Endodermal cell (in vitro differentiated cells): ENCODE data around the gene MRPS33. TPM values are rescaled to one million over a fixed set of nuclear protein-coding genes. Genes with fewer than 3 reads are reported as not detected.
A peak's percentile ranks its signal among the peaks of the same experiment; 100 is the strongest.

Source experiments
- DNase-seq: peaks from one replicate; pipeline ENCODE4 v3.0.0-alpha.2; 2017
- H3K27ac ChIP-seq: 2 replicates; pipeline ENCODE4 v1.5.1; 2013; ENCODE audit warnings: mild to moderate bottlenecking, low read depth, low read length, moderate library complexity
- H3K27me3 ChIP-seq: 2 replicates; pipeline ENCODE4 v1.6.1; 2013; ENCODE audit warnings: mild to moderate bottlenecking, low read length, moderate library complexity; ENCODE audit not compliant: insufficient read depth, control insufficient read depth, poor library complexity, severe bottlenecking
- H3K36me3 ChIP-seq: 2 replicates; pipeline ENCODE4 v1.7.0; 2013; ENCODE audit warnings: mild to moderate bottlenecking, low read length, moderate library complexity; ENCODE audit not compliant: control insufficient read depth, insufficient read depth
- H3K4me1 ChIP-seq: one replicate; pipeline ENCODE4 v1.7.0; 2013; ENCODE audit warnings: low read length; ENCODE audit not compliant: control insufficient read depth, insufficient read depth
- H3K4me3 ChIP-seq: 2 replicates; pipeline ENCODE4 v1.5.1; 2013; ENCODE audit warnings: mild to moderate bottlenecking, low read length, moderate library complexity
- H3K9ac ChIP-seq: 2 replicates; pipeline ENCODE4 v1.6.1; 2013; ENCODE audit warnings: mild to moderate bottlenecking, low read length, moderate library complexity; ENCODE audit not compliant: poor library complexity, severe bottlenecking; ENCODE audit errors: extremely low read depth
- H3K9me3 ChIP-seq: 2 replicates; pipeline ENCODE4 v1.6.1; 2013; ENCODE audit warnings: mild to moderate bottlenecking, low read length, moderate library complexity; ENCODE audit not compliant: control insufficient read depth
- H3K27ac Mint-ChIP-seq: 2 replicates; pipeline ENCODE4 v1.8.0; 2020; ENCODE audit warnings: mixed read lengths
- H3K27me3 Mint-ChIP-seq: 2 replicates; pipeline ENCODE4 v1.8.0; 2021; ENCODE audit warnings: mild to moderate bottlenecking, mixed read lengths; ENCODE audit not compliant: insufficient read depth
- H3K36me3 Mint-ChIP-seq: 2 replicates; pipeline ENCODE4 v1.8.0; 2020; ENCODE audit warnings: low read depth, mixed read lengths
- H3K4me1 Mint-ChIP-seq: 2 replicates; pipeline ENCODE4 v1.8.0; 2020; ENCODE audit warnings: mixed read lengths
- H3K4me3 Mint-ChIP-seq: 2 replicates; pipeline ENCODE4 v1.8.0; 2020; ENCODE audit warnings: mild to moderate bottlenecking, moderate library complexity, mixed read lengths
- H3K9me3 Mint-ChIP-seq: 2 replicates; pipeline ENCODE4 v1.8.0; 2020; ENCODE audit warnings: mild to moderate bottlenecking, mixed read lengths
- CTCF ChIP-seq: fragments of 200-600 bp; sonication (generic); conservative IDR thresholded peaks from 2 replicates; pipeline ENCODE4 v1.5.0; 2021; ENCODE audit warnings: antibody characterized with exemption, mild to moderate bottlenecking
- WGBS, 2 experiments: methylation state at CpG; one replicate each; pipeline versions ENCODE4 v1.1.5 to v1.1.7; 2013; ENCODE audit warnings: missing lambda C conversion rate in 2 of 2, mixed read lengths in 1 of 2; ENCODE audit not compliant: insufficient coverage in 1 of 2, insufficient read length in 1 of 2; 5-methylcytosine and 5-hydroxymethylcytosine counted together
- total RNA-seq, 2 donors: library from RNA; stranded (reverse); fragmentation: NEBNext Ultra II Directional in 1 of 2; extraction: Animal tissue kit (Norgen Biotek cat#: 25700) in 1 of 2; gene quantifications; 2 replicates in 1 of 2; 3 replicates in 1 of 2; pipeline ENCODE4 v1.2.1, GENCODE V29; 2021

MRPS33 gene
- total RNA-seq, 2 donors from 2014 or later: 57.0 to 60.2 TPM

GRCh38 chr7:140983802-140984201, 30.9 kb downstream of the MRPS33 start:
- Mint-ChIP-seq H3K4me1 (peaks cover under 1% of the 10 kb centered on the region), H3K36me3 (no peaks in the 10 kb centered on the region), H3K27me3 (peaks cover 1% of the 10 kb centered on the region), H3K27ac (no peak overlapping the region), H3K4me3 (no peak overlapping the region), H3K9me3 (no peaks in the 10 kb centered on the region)
- no peak for DNase-seq
- Histone ChIP-seq H3K4me3 (no peak overlapping the region), H3K36me3 (no peaks in the 10 kb centered on the region), H3K9me3 (peaks cover 10% of the 10 kb centered on the region), H3K9ac (no peak overlapping the region), H3K27ac (no peak overlapping the region), H3K27me3 (no peaks in the 10 kb centered on the region), H3K4me1 (no peaks in the 10 kb centered on the region)
- WGBS, 2 experiments: 73 to 74% methylated on average over 3 of the region's 4 CpGs
- TF ChIP-seq CTCF: peak; percentile 86

GRCh38 chr7:140982508-140982907, 32.2 kb downstream of the MRPS33 start:
- H3K9me3 ChIP-seq: peaks cover 10% of the 10 kb centered on the region
- no peaks in the 10 kb centered on the region for H3K36me3 ChIP-seq
- TF ChIP-seq CTCF: no peak

GRCh38 chr7:140981951-140982350, 32.8 kb downstream of the MRPS33 start:
- Histone ChIP-seq H3K27me3 (no peaks in the 10 kb centered on the region), H3K4me3 (no peak overlapping the region), H3K4me1 (no peaks in the 10 kb centered on the region), H3K36me3 (no peaks in the 10 kb centered on the region), H3K27ac (no peak overlapping the region), H3K9ac (no peak overlapping the region), H3K9me3 (peaks cover 10% of the 10 kb centered on the region)
- no peaks in the 10 kb centered on the region for H3K36me3 Mint-ChIP-seq
- no peak for TF ChIP-seq CTCF
- H3K4me1 Mint-ChIP-seq: no peaks in the 10 kb centered on the region
- no peak overlapping the region for H3K4me3 Mint-ChIP-seq
- 92% methylated on average over 2 of the region's 2 CpGs; no CpG with 5 or more reads in 1 of the 2 experiments for WGBS, 2 experiments
- H3K27ac Mint-ChIP-seq: no peak overlapping the region
- no peaks in the 10 kb centered on the region for H3K9me3 Mint-ChIP-seq
- DNase-seq: no peak
- no peaks in the 10 kb centered on the region for H3K27me3 Mint-ChIP-seq

More at GRCh38 chr7:140982508-140982907, 32.2 kb downstream of the MRPS33 start:
- no peak for DNase-seq
- Histone ChIP-seq H3K4me3 (no peak overlapping the region), H3K27me3 (no peaks in the 10 kb centered on the region), H3K9ac (no peak overlapping the region), H3K27ac (no peak overlapping the region), H3K4me1 (no peaks in the 10 kb centered on the region)
- Mint-ChIP-seq H3K27me3 (peaks cover 1% of the 10 kb centered on the region), H3K4me3 (no peak overlapping the region), H3K9me3 (no peaks in the 10 kb centered on the region), H3K4me1 (no peaks in the 10 kb centered on the region), H3K36me3 (no peaks in the 10 kb centered on the region), H3K27ac (no peak overlapping the region)
- 90% methylated on average over 2 of the region's 2 CpGs; no CpG with 5 or more reads in 1 of the 2 experiments for WGBS, 2 experiments
